C4-2B (cell line): ENCODE measurements around the gene NINJ1.

Source experiments
- ZFX ChIP-seq: fragments of 450-650 bp; IDR thresholded peaks from 2 replicates; pipeline ENCODE4 v1.6.1; 2017
- TF ChIP-seq, protein P1 (sequence below): fragments of 450-650 bp; conservative IDR thresholded peaks from 2 replicates; pipeline ENCODE4 v1.5.1; 2017; ENCODE audit warnings: mild to moderate bottlenecking

DNA sequence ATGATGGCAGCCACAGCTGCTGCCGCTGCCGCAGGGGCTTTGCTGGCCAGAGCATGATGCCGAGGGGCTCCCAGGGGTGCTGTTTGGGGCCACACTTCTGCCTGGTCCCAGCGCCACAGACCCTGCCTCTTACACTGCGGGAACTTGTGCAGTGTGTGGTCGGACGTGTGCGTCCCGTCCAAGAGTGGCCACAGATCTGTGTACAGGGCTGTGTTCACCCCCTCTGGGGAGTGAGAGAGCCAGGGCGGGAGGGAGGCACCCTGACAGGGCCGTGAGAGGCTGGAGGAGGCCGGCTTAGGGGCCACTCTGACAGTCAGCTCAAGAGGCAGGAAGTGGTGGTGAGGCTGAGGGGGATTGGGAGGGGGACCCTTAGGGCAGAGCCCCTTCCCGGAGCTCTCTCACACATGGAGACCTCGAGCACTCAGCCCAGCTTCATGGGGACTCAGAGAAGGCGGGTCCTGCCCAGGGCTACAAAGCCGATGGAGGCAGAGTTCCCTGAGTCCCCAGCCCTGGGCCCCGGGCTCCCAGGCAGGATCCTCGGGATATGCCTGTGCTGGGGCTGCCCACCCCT lies 51.1 kb downstream of the NINJ1 start:
- TF ChIP-seq, protein P1, sequence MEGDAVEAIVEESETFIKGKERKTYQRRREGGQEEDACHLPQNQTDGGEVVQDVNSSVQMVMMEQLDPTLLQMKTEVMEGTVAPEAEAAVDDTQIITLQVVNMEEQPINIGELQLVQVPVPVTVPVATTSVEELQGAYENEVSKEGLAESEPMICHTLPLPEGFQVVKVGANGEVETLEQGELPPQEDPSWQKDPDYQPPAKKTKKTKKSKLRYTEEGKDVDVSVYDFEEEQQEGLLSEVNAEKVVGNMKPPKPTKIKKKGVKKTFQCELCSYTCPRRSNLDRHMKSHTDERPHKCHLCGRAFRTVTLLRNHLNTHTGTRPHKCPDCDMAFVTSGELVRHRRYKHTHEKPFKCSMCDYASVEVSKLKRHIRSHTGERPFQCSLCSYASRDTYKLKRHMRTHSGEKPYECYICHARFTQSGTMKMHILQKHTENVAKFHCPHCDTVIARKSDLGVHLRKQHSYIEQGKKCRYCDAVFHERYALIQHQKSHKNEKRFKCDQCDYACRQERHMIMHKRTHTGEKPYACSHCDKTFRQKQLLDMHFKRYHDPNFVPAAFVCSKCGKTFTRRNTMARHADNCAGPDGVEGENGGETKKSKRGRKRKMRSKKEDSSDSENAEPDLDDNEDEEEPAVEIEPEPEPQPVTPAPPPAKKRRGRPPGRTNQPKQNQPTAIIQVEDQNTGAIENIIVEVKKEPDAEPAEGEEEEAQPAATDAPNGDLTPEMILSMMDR, result no peak
- TF ChIP-seq ZFX, result no peak
